B cell (primary cell): ENCODE data around the gene HNRNPLL. TPM values are rescaled to one million over a fixed set of nuclear protein-coding genes. Genes with fewer than 3 reads are reported as not detected.
"Not testable (repeated sequence)": the region's sequence is repeated elsewhere in the genome, so short reads cannot be mapped to it uniquely, and the experiment has no call there.

Experiments used
- ATAC-seq: fragments of 200-7000 bp; cut with Tn5 transposase; one replicate; pipeline ENCODE4 v1.10.0; 2021; ENCODE audit warnings: low read depth, mild to moderate bottlenecking, moderate number of reproducible peaks, moderate library complexity
- CTCF ChIA-PET: fragments of 350-600 bp; sonication (Branson Sonifier 250); formaldehyde crosslinking; loops from one replicate; lab custom pipeline; 2021; ENCODE audit warnings: antibody characterized with exemption, inconsistent platforms; lab: Charles Lee
- POLR2A ChIA-PET: fragments of 350-600 bp; sonication (Branson Sonifier 250); formaldehyde crosslinking; loops from one replicate; lab custom pipeline; 2021; ENCODE audit warnings: antibody characterized with exemption; lab: Charles Lee
- DNase-seq: peaks from one replicate; pipeline ENCODE4 v3.0.0; 2013
- H2AFZ ChIP-seq: 2 replicates; pipeline ENCODE4 v1.6.1; 2012; ENCODE audit warnings: mild to moderate bottlenecking, low read depth, low read length; ENCODE audit not compliant: insufficient read depth, poor library complexity, severe bottlenecking
- H3K27ac ChIP-seq, 2 donors: 1 replicate in 1 of 2; 2 replicates in 1 of 2; pipeline ENCODE4 v1.5.1; 2012 to 2013; ENCODE audit warnings: low read length in 2 of 2, mild to moderate bottlenecking in 2 of 2, moderate library complexity in 1 of 2
- H3K27me3 ChIP-seq, 4 experiments: fragments of 200-600 bp in 1 of 4; sonication (generic) in 1 of 4; replicated peaks in 1 of 4; 1 replicate in 2 of 4; 2 replicates in 2 of 4; pipeline versions ENCODE4 v1.6.1 to v1.7.0; 2013 to 2016; ENCODE audit warnings: low read length in 3 of 4, mild to moderate bottlenecking in 2 of 4, mixed read lengths in 1 of 4, moderate library complexity in 1 of 4; ENCODE audit not compliant: insufficient read depth in 4 of 4, control insufficient read depth in 3 of 4; ENCODE audit errors: control extremely low read depth in 1 of 4
- H3K36me3 ChIP-seq, 2 experiments: replicated peaks in 1 of 2; 1 replicate in 1 of 2; 2 replicates in 1 of 2; pipeline versions ENCODE4 v1.6.1 to v1.7.1; 2013; ENCODE audit warnings: low read length in 1 of 2; ENCODE audit not compliant: insufficient read depth in 2 of 2, control insufficient read depth in 1 of 2; ENCODE audit errors: control extremely low read depth in 1 of 2, extremely low read depth in 1 of 2
- H3K4me1 ChIP-seq, 2 donors: fragments of 200-600 bp in 1 of 2; sonication (generic) in 1 of 2; 1 replicate in 1 of 2; 2 replicates in 1 of 2; pipeline versions ENCODE4 v1.5.1 to v1.6.1; 2013 to 2017; ENCODE audit warnings: low read length in 2 of 2; ENCODE audit not compliant: control insufficient read depth in 2 of 2, insufficient read depth in 2 of 2
- H3K4me2 ChIP-seq: replicated peaks from 2 replicates; pipeline ENCODE3; 2012; ENCODE audit warnings: mild to moderate bottlenecking, low read depth, low read length; ENCODE audit not compliant: poor library complexity, severe bottlenecking
- H3K4me3 ChIP-seq, 5 experiments: fragments of 200-600 bp in 1 of 5; sonication (generic) in 1 of 5; 1 replicate in 3 of 5; 2 replicates in 2 of 5; pipeline versions ENCODE4 v1.5.1 to v1.7.0; 2011 to 2016; ENCODE audit warnings: low read length in 4 of 5, mild to moderate bottlenecking in 4 of 5, low read depth in 2 of 5, control low read depth in 1 of 5, moderate library complexity in 1 of 5; ENCODE audit not compliant: insufficient read depth in 1 of 5; ENCODE audit errors: control extremely low read depth in 1 of 5, extremely low read depth in 1 of 5
- H3K79me2 ChIP-seq: fragments of 200-600 bp; sonication (generic); one replicate; pipeline ENCODE4 v1.6.0; 2016; ENCODE audit warnings: low read length; ENCODE audit not compliant: control insufficient read depth, insufficient read depth
- H3K9ac ChIP-seq: fragments of 200-600 bp; sonication (generic); 2 replicates; pipeline ENCODE4 v1.6.1; 2017; ENCODE audit warnings: mild to moderate bottlenecking, low read length, moderate library complexity
- H3K9me3 ChIP-seq, 3 donors: one replicate each; pipeline versions ENCODE4 v1.6.1 to v1.7.1; 2013; ENCODE audit warnings: low read length in 2 of 3; ENCODE audit not compliant: control insufficient read depth in 2 of 3, insufficient read depth in 1 of 3; ENCODE audit errors: control extremely low read depth in 1 of 3
- H4K20me1 ChIP-seq: 2 replicates; pipeline ENCODE4 v1.6.0; 2012; ENCODE audit warnings: mild to moderate bottlenecking, low read length; ENCODE audit not compliant: insufficient read depth, control insufficient read depth, poor library complexity, severe bottlenecking
- H3K27ac Mint-ChIP-seq: one replicate; pipeline ENCODE4 v1.8.0; 2021; ENCODE audit warnings: mixed read lengths
- H3K27me3 Mint-ChIP-seq: one replicate; pipeline ENCODE4 v1.8.0; 2021; ENCODE audit warnings: mixed read lengths
- H3K4me1 Mint-ChIP-seq: one replicate; pipeline ENCODE4 v1.8.0; 2021; ENCODE audit warnings: mixed read lengths
- H3K4me3 Mint-ChIP-seq: one replicate; pipeline ENCODE4 v1.8.0; 2021; ENCODE audit warnings: mixed read lengths
- H3K9me3 Mint-ChIP-seq: one replicate; pipeline ENCODE4 v1.8.0; 2022; ENCODE audit warnings: mixed read lengths; ENCODE audit not compliant: insufficient read depth
- CTCF ChIP-seq: fragments of 200-600 bp; IDR thresholded peaks from one replicate; pipeline ENCODE4 v1.8.0; 2022; ENCODE audit warnings: antibody characterized with exemption, mild to moderate bottlenecking
- EZH2 ChIP-seq: IDR thresholded peaks from 2 replicates; pipeline ENCODE4 v1.6.1; 2012; ENCODE audit warnings: borderline replicate concordance, low read depth, mild to moderate bottlenecking, moderate library complexity, low read length; ENCODE audit not compliant: insufficient read depth, poor library complexity, severe bottlenecking
- WGBS: methylation state at CpG from one replicate; pipeline ENCODE4 v1.1.5; 2013; ENCODE audit warnings: missing lambda C conversion rate; ENCODE audit not compliant: insufficient coverage; 5-methylcytosine and 5-hydroxymethylcytosine counted together
- intact Hi-C: fragments of 100-400 bp; cut with micrococcal nuclease; formaldehyde crosslinking; loops from one replicate; pipeline ENCODE4 v1.10.0; 2022
- polyA plus RNA-seq: library from polyadenylated mRNA; depleted of rRNA; stranded (reverse); fragments of >200 nt; gene quantifications from 2 replicates; pipeline ENCODE4 v1.2.3, GENCODE V29; 2012
- total RNA-seq, 2 donors: library from RNA; stranded (reverse); fragments of 120-200 nt in 1 of 2; gene quantifications; 1 replicate in 1 of 2; 2 replicates in 1 of 2; pipeline versions ENCODE4 v1.2.3 to v1.2.4, GENCODE V29; 2013 to 2022

HNRNPLL gene
- total and polyA plus RNA-seq, 2 donors (not counting 1 experiment from before 2014, with no cell fraction given): 2.1 to 6.7 TPM

GRCh38 chr2:38610851-38611801 lies 8.4 kb upstream of the HNRNPLL start:
- DNase-seq (no peak), ATAC-seq (no peak)
- H3K9me3 ChIP-seq: peaks cover 0 to 11% (median 0%) of the 10 kb centered on the region in 3 donors
- POLR2A ChIA-PET: interaction anchor here (0.6 kb wide), 1 partner anchor 103 kb away, joined by 3 read pairs; no protein-coding TSS in a partner anchor
- no peak overlapping the region for H3K9ac ChIP-seq
- no peak overlapping the region for H3K27ac ChIP-seq
- Mint-ChIP-seq H3K4me3 (no peak overlapping the region), H3K4me1 (peaks cover 6% of the 10 kb centered on the region), H3K27me3 (peaks cover 71% of the 10 kb centered on the region), H3K27ac (no peak overlapping the region), H3K9me3 (no peaks in the 10 kb centered on the region)
- 56% methylated on average over 3 of the region's 8 CpGs for WGBS
- CTCF ChIA-PET: interaction anchor here (0.6 kb wide), 1 partner anchor 136 kb away, joined by 3 read pairs; no protein-coding TSS in a partner anchor
- no peaks in the 10 kb centered on the region for H3K79me2 ChIP-seq
- H4K20me1 ChIP-seq: no peaks in the 10 kb centered on the region
- H3K27me3 ChIP-seq: peaks cover 2 to 64% (median 54%) of the 10 kb centered on the region in 4 experiments
- no peak overlapping the region for H2AFZ ChIP-seq
- H3K4me1 ChIP-seq: peaks cover 6 to 10% of the 10 kb centered on the region in 2 donors
- TF ChIP-seq EZH2: no peak
- no peak for TF ChIP-seq CTCF
- H3K36me3 ChIP-seq: no peaks in the 10 kb centered on the region
- no peak overlapping the region for H3K4me3 ChIP-seq
- intact Hi-C loops: no loop called here
- no peak overlapping the region for H3K4me2 ChIP-seq

GRCh38 chr2:38609246-38609645 lies 6.5 kb upstream of the HNRNPLL start:
- H3K4me3 ChIP-seq, H3K36me3 ChIP-seq, CTCF ChIA-PET, H3K4me1 Mint-ChIP-seq, H3K79me2 ChIP-seq, DNase-seq, H3K27ac Mint-ChIP-seq, H3K9me3 Mint-ChIP-seq, H2AFZ ChIP-seq, H4K20me1 ChIP-seq, H3K27ac ChIP-seq, POLR2A ChIA-PET, H3K4me2 ChIP-seq, intact Hi-C loops, H3K4me3 Mint-ChIP-seq, H3K9ac ChIP-seq, ATAC-seq: not testable (repeated sequence)
- Histone ChIP-seq H3K27me3 (peaks cover 2 to 75% (median 54%) of the 10 kb centered on the region in 4 experiments), H3K4me1 (peaks cover 6 to 10% of the 10 kb centered on the region in 2 donors), H3K9me3 (peaks cover 0 to 11% (median 0%) of the 10 kb centered on the region in 3 donors)
- H3K27me3 Mint-ChIP-seq: peaks cover 74% of the 10 kb centered on the region
- WGBS: no CpG with 5 or more reads among the region's 2 CpGs
